ENCODE results near the gene ABTB2.

DNA sequence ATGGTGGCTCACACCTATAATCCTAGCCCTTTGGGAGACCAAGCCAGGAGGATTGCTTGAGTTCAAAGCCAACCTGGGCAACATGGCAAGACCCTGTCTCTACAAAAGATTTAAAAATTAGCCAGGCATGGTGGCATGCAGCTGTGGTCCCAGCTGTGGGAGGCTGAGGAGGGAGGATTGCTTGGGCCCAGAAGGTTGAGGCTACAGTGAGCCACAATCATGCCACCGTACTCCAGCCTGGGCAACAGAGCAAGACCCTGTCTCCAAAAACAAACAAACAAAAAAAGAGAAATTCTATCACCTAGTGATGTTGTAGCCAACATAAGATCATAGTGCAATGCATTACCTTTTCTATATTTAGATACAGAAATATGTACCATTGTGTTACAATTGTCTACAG is 138.5 kb downstream of the ABTB2 start:
- TF ChIP-seq POU5F1 (IDR thresholded peaks at IDR 0.05; ENCODE audit: borderline replicate concordance, low read depth, low read length, partially characterized antibody) (no peak), ZKSCAN1 (IDR thresholded peaks at IDR 0.05; ENCODE audit: low read depth, low read length) (no peak), PHF8 (IDR thresholded peaks at IDR 0.05; ENCODE audit: borderline replicate concordance, low read length) (no peak), NCOR1 (IDR thresholded peaks at IDR 0.05) (no peak), POLR2A (conservative IDR thresholded peaks at IDR 0.05) (no peak)
- TF ChIP-seq, protein P1, sequence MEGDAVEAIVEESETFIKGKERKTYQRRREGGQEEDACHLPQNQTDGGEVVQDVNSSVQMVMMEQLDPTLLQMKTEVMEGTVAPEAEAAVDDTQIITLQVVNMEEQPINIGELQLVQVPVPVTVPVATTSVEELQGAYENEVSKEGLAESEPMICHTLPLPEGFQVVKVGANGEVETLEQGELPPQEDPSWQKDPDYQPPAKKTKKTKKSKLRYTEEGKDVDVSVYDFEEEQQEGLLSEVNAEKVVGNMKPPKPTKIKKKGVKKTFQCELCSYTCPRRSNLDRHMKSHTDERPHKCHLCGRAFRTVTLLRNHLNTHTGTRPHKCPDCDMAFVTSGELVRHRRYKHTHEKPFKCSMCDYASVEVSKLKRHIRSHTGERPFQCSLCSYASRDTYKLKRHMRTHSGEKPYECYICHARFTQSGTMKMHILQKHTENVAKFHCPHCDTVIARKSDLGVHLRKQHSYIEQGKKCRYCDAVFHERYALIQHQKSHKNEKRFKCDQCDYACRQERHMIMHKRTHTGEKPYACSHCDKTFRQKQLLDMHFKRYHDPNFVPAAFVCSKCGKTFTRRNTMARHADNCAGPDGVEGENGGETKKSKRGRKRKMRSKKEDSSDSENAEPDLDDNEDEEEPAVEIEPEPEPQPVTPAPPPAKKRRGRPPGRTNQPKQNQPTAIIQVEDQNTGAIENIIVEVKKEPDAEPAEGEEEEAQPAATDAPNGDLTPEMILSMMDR (IDR thresholded peaks at IDR 0.05 in 2 of 3, conservative IDR thresholded peaks at IDR 0.05 in 1 of 3; ENCODE audit: insufficient read depth in 2 of 3, low read depth in 1 of 3, low read length in 3 of 3) = no peak

All from K562 (cell line).